SU-DHL-6 (cell line): Measurements from ENCODE around the gene PACS2.

Experiments used
- H2AFZ ChIP-seq: fragments of 200-600 bp; sonication (generic); 2 replicates; pipeline ENCODE4 v1.6.1; 2014; ENCODE audit warnings: low read depth, mild to moderate bottlenecking, moderate library complexity, mixed read lengths, antibody characterized with exemption, low read length; ENCODE audit not compliant: severe bottlenecking
- H3F3A ChIP-seq: fragments of 200-600 bp; shearing (Covaris generic); 2 replicates; pipeline ENCODE4 v1.6.0; 2016; ENCODE audit warnings: antibody characterized with exemption, mild to moderate bottlenecking; ENCODE audit not compliant: insufficient read depth
- H3K27ac ChIP-seq: fragments of 200-600 bp; sonication (generic); 2 replicates; pipeline ENCODE4 v1.5.1; 2016; ENCODE audit warnings: low read depth, mild to moderate bottlenecking, low read length, moderate library complexity, mixed read lengths
- H3K27me3 ChIP-seq: fragments of 200-600 bp; sonication (generic), shearing (Covaris generic); 2 replicates; pipeline ENCODE4 v1.6.0; 2014; ENCODE audit warnings: mild to moderate bottlenecking, low read length
- H3K36me3 ChIP-seq: fragments of 200-600 bp; sonication (generic); 2 replicates; pipeline ENCODE4 v1.6.1; 2014; ENCODE audit warnings: mild to moderate bottlenecking, low read length, mixed read lengths
- H3K4me2 ChIP-seq: fragments of 300-600, 200-600 bp; shearing (Covaris generic), sonication (generic); 2 replicates; pipeline ENCODE4 v1.6.0; 2014; ENCODE audit warnings: low read length, low read depth, mild to moderate bottlenecking; ENCODE audit not compliant: poor library complexity, severe bottlenecking
- H3K4me3 ChIP-seq: fragments of 200-600 bp; sonication (generic); 2 replicates; pipeline ENCODE4 v1.5.1; 2014; ENCODE audit warnings: antibody characterized with exemption, low read length, mild to moderate bottlenecking, mixed read lengths; ENCODE audit not compliant: insufficient read depth, poor library complexity, severe bottlenecking
- H3K79me2 ChIP-seq: fragments of 200-600 bp; sonication (generic); 2 replicates; pipeline ENCODE4 v1.6.1; 2014; ENCODE audit warnings: mild to moderate bottlenecking, low read length, moderate library complexity; ENCODE audit not compliant: insufficient read depth
- H3K9ac ChIP-seq: fragments of 200-600 bp; sonication (generic); 2 replicates; pipeline ENCODE4 v1.7.0; 2014; ENCODE audit warnings: mild to moderate bottlenecking, low read length
- H3K9me2 ChIP-seq: fragments of 200-600 bp; sonication (generic); replicated peaks from 2 replicates; pipeline ENCODE4 v1.6.1; 2014; ENCODE audit warnings: low read length; ENCODE audit not compliant: insufficient read depth
- H3K9me3 ChIP-seq: fragments of 200-600 bp; sonication (generic); 2 replicates; pipeline ENCODE4 v1.6.1; 2014; ENCODE audit warnings: low read length, mixed read lengths; ENCODE audit not compliant: insufficient read depth
- H4K20me1 ChIP-seq: fragments of 200-600 bp; sonication (generic); 2 replicates; pipeline ENCODE4 v1.6.1; 2014; ENCODE audit warnings: low read depth, mild to moderate bottlenecking, antibody characterized with exemption, low read length, moderate library complexity, mixed read lengths
- EZH2phosphoT487 ChIP-seq: fragments of 200-600 bp; sonication (generic), shearing (Covaris generic); conservative IDR thresholded peaks from 2 replicates; pipeline ENCODE4 v1.6.1; 2018; ENCODE audit warnings: mild to moderate bottlenecking, antibody characterized with exemption, low read length, moderate library complexity, mixed read lengths
- TF ChIP-seq, protein P1 (sequence below): fragments of 200-600 bp; sonication (generic); IDR thresholded peaks from one replicate; pipeline ENCODE4 v1.5.1; 2017; ENCODE audit warnings: antibody characterized with exemption, mild to moderate bottlenecking, low read length, moderate library complexity; ENCODE audit not compliant: insufficient read depth, poor library complexity, severe bottlenecking

The PACS2 gene

DNA sequence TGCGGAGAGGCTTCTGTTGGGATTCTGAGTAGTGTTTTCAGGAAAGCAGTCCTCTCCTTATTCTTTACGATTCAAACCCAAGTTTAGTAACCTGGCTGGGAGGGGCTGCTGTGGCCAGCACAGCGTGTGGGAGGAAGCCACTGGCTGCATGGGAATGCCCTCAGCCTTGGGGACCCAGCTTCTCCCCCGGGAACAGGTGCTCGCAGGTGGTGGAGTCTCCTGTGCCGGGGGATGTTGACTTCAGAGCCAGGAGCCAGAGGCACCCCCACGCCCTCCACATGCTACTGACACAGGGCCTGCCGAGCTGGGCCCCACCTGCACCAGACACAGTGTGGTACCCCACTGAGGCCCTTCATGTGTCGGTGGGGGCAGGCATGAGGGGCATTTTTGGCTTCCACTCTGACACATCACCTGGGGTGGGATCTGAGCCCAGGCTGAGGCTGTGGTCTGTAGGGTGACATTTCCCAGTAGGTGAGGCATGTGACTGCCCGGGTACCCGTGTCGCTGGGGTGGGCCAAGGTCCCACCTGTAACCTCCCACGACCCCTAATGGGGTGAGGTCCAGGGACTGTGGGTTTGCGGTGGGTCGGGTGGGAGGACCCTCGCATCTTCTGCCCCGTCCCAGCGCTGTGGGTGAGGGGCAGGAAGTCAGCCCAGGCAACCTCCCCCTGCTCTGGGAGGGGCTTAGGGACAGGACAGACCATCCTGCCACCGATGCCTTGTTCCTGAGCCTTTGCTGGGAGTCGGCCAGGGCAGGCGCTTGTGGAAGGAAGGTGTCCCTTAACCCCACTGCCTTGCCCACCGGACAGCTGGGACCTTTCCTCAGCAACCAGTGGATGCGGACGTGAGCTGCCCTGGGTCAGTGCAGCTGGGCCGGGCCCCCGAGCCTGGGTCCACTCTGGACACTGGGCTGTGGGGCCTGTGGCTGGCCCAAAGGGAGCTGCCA is 131.6 kb downstream of the PACS2 start:
- no peaks in the 10 kb centered on the region for H3K36me3 ChIP-seq
- H3K27me3 ChIP-seq, result no peaks in the 10 kb centered on the region
- no peaks in the 10 kb centered on the region for H3K9me2 ChIP-seq
- H3K9me3 ChIP-seq, result no peaks in the 10 kb centered on the region
- no peak overlapping the region for H2AFZ ChIP-seq
- peaks cover 3% of the 10 kb centered on the region; the same call in 1 of the 2 replicates for H4K20me1 ChIP-seq
- no peak for TF ChIP-seq EZH2phosphoT487
- TF ChIP-seq, protein P1, sequence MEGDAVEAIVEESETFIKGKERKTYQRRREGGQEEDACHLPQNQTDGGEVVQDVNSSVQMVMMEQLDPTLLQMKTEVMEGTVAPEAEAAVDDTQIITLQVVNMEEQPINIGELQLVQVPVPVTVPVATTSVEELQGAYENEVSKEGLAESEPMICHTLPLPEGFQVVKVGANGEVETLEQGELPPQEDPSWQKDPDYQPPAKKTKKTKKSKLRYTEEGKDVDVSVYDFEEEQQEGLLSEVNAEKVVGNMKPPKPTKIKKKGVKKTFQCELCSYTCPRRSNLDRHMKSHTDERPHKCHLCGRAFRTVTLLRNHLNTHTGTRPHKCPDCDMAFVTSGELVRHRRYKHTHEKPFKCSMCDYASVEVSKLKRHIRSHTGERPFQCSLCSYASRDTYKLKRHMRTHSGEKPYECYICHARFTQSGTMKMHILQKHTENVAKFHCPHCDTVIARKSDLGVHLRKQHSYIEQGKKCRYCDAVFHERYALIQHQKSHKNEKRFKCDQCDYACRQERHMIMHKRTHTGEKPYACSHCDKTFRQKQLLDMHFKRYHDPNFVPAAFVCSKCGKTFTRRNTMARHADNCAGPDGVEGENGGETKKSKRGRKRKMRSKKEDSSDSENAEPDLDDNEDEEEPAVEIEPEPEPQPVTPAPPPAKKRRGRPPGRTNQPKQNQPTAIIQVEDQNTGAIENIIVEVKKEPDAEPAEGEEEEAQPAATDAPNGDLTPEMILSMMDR, result no peak
- H3F3A ChIP-seq, result no peaks in the 10 kb centered on the region
- H3K4me3 ChIP-seq, result no peak overlapping the region
- H3K9ac ChIP-seq, result no peak overlapping the region
- H3K27ac ChIP-seq, result no peak overlapping the region
- no peak overlapping the region for H3K4me2 ChIP-seq
- no peaks in the 10 kb centered on the region; the same call in 1 of the 2 replicates for H3K79me2 ChIP-seq

DNA sequence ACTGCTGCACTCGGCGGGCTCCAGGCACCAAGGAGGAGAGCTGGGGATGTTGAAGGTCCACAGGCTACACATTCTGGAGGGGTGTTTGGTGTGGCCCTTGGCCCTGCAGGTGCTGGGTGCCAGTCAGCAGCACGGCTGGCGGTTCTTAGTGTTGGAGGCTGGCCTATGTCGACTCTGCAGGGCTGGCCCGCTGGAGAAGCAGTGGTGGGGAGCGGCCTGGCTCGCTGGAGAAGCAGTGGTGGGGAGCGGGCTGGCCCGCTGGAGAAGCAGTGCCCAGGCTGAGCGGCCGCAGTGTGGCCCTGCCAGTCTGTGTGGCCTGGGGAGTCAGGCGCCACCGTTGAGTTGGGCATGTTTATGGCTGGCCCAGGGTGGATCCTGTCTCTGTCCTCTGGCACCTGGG is 132.4 kb downstream of the PACS2 start:
- TF ChIP-seq, protein P1, result no peak
- TF ChIP-seq EZH2phosphoT487, result no peak
- H3K4me2 ChIP-seq, result no peak overlapping the region
- H3K27ac ChIP-seq, result no peak overlapping the region
- no peak overlapping the region for H3K4me3 ChIP-seq
- H3K79me2 ChIP-seq, result no peaks in the 10 kb centered on the region; the same call in 1 of the 2 replicates
- H3K36me3 ChIP-seq, result no peaks in the 10 kb centered on the region
- H3K27me3 ChIP-seq, result no peaks in the 10 kb centered on the region
- no peak overlapping the region for H2AFZ ChIP-seq
- no peaks in the 10 kb centered on the region for H3K9me3 ChIP-seq
- no peaks in the 10 kb centered on the region for H3F3A ChIP-seq
- H3K9ac ChIP-seq, result no peak overlapping the region
- H4K20me1 ChIP-seq, result peaks cover under 1% of the 10 kb centered on the region; the same call in 1 of the 2 replicates
- H3K9me2 ChIP-seq, result no peaks in the 10 kb centered on the region
